ENCODE measurements around the gene POLR3B.
"Not testable (repeated sequence)": the region's sequence is repeated elsewhere in the genome, so short reads cannot be mapped to it uniquely, and the experiment has no call there.

The POLR3B gene

GRCh38 chr12:106357549-106358395 is at the start of gene POLR3B:
POLR3B (plus strand) TSS chr12:106357748; CDS start chr12:106357880, 132 bp downstream.
- DNase-seq: peak; percentile 87

- DNase-seq: no peak
Observed at GRCh38 chr12:106308121-106308520, 49.4 kb upstream of the POLR3B start.

- no peak for DNase-seq
Observed at GRCh38 chr12:106308611-106309010, 48.9 kb upstream of the POLR3B start.

DNA sequence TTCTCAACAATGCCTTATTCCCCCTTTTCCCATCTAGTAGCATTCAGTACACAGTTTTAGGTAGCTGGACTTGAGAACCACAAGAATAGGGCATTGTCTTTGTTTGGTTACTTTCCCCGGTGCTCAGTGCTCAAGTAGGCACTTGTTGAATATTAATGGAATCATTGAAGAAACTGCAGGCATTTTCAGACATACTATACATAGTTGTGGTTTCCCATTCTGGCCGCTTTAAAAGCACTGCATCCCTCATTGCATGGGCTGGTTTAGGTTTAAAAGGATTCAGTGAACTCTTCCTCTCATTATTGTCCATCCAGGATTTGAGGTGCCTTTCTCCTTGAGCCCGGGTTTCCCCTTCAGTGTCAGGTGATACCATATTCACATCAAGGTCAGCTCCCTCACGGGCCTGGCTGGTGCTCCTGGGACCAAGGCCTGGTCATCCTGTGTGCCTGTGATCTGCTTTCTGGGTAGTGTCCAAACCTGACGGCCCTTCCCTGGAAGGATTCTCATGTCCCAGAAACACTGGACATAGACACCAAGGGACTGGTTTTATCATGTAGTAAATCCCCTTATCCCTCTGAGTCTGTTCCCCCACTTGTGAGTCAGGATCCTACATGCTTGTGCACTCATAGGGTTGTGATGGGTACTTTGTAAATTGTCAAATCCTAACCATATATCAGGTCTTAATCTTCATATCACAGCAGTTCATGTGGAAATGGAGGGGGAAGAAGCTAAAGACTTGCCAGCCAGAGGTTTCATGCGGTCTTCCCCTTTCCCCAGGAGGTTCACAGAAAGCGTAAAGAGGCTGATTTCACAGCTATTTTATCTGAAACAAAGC is 47.7 kb upstream of the POLR3B start:
- no peak for DNase-seq

DNA sequence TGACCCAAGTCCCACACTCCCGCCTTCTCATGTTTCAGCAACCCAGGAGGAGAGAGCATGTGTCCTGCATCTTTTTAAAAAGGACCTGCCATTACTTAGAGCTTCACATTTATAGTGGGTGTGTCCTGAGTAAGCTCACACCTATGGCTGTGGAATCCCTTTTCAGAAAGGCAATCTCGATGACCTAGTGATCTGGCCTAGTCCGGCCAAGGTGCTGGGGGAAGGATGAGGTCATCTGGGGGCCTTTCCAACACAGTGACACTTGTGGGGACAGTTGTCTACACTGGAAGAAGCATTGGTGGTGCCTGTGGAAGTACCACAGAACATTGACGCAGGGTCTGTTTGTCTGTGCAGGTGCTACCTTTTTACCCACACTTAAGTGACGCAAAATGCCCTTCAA is 46.9 kb upstream of the POLR3B start:
- DNase-seq: no peak

GRCh38 chr12:106311139-106311538 is 46.4 kb upstream of the POLR3B start:
- DNase-seq: no peak

- not testable (repeated sequence) for DNase-seq
Observed at GRCh38 chr12:106313413-106313812, 44.1 kb upstream of the POLR3B start.

- DNase-seq: no peak
Observed at GRCh38 chr12:106315523-106315922, 42.0 kb upstream of the POLR3B start.

GRCh38 chr12:106317406-106318082 is 40.0 kb upstream of the POLR3B start:
- no peak for DNase-seq

DNA sequence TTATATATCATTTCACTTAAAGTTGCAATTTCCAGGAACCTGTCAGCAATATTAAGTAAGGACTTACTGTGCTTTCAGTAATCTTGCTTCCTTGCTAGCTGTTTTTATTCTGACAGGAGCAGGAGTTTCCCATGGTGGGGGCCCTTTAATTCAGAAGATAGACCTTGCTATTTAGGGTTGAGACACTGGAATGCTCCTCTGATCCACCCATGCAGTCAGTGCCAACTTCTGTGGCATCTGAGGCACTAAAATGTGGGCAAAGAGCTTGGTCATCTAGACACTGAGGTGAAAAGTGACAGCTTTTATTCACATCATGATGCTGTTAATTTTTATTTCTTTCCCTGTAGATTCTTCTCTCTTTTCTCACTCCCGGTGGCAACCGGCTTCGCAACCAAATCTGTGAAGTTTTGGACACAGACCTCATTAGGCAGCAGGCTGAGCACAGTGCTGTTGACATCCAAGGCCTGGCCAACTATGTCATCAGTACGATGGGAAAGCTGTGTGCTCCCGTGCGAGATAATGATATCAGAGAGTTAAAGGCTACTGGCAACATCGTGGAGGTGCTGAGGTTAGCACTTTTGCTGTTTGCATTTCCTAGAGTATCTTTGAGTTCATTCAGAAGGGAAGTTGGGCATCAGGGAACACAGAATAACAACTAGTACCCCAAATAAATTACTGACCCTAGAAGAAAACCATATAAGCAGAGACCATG is 36.3 kb upstream of the POLR3B start:
- no peak for DNase-seq

GRCh38 chr12:106323537-106323936 is 34.0 kb upstream of the POLR3B start:
- DNase-seq: no peak

GRCh38 chr12:106327309-106327869 is 30.2 kb upstream of the POLR3B start:
- no peak for DNase-seq

GRCh38 chr12:106328735-106329134 is 28.8 kb upstream of the POLR3B start:
- no peak for DNase-seq

- DNase-seq: no peak
Observed at GRCh38 chr12:106329231-106329982, 28.1 kb upstream of the POLR3B start.

GRCh38 chr12:106331599-106331998 is 25.9 kb upstream of the POLR3B start:
- peak; percentile 65 for DNase-seq

DNA sequence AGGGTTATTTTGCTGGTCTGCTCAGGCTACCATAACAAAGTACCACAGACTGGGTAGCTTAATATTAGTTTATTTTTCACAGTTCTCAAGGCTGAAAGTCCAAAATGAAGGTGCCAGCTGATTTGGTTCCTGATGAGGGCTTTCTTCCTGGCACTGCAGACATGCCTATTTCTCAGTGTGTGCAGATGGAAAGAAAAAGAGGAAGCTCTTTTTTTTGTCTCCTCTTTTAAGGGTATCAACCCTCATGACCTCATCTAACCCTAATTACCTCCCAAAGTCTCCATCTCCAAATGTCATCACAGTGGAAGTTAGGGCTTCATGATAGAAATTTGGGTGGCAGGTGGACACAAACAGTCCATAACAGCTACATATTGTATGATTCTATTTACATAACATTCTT is 25.0 kb upstream of the POLR3B start:
- DNase-seq: no peak

DNA sequence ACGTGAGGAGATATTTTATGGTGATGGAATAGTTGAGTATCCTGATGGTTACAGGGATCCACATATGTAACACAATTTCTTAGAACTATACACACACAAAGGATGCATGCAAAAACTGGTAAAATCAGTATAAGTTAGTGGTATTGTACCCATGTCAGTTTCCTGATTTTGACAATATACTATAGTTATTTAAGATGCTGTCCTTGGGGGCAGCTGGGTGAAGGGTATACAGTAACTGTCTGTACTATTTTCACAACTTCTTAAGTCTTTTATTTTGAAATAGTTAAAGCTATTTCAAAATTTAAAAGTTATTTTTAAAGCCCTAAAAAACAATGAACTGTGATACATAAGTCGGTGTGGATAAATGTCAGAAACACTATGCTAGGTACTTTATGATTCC is 24.5 kb upstream of the POLR3B start:
- DNase-seq: no peak

- DNase-seq: no peak
Observed at GRCh38 chr12:106333756-106334155, 23.8 kb upstream of the POLR3B start.

DNA sequence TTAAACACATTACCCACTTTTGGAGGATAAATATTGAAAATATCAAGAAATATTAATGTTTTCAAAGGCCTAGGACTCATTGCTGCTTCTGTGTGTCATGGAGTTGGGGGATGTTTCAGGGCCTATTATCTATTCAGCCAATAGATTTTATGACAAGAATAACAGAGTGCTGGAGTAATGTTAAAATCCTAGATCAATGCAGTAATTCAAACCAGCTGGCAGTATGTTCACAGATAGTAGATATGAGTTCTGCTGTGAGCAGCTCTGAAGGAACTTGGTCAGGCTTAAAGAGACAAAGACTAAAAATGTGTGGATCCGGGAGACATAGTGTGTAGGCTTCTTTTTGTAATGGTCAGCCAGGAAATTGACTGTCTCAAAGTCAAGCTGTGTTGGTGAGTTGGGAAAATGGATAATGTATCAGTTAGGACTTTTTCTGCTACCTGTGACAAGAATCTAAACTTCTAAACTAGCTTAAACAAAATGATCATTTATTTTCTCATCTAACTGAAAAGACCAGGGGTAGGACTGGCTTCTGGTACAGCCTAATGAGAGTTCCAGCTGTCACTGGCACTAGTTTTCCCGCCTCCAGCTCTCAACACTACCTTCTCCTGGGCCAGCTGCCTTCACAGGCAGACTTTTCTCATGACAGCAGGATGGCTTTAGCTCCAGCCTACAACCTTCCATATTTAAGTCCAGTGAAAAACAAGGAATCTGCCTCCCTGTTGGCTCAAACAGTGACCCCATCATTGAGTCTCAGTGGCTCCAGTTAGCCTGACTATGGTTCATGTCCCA is 16.3 kb upstream of the POLR3B start:
- no peak for DNase-seq

DNA sequence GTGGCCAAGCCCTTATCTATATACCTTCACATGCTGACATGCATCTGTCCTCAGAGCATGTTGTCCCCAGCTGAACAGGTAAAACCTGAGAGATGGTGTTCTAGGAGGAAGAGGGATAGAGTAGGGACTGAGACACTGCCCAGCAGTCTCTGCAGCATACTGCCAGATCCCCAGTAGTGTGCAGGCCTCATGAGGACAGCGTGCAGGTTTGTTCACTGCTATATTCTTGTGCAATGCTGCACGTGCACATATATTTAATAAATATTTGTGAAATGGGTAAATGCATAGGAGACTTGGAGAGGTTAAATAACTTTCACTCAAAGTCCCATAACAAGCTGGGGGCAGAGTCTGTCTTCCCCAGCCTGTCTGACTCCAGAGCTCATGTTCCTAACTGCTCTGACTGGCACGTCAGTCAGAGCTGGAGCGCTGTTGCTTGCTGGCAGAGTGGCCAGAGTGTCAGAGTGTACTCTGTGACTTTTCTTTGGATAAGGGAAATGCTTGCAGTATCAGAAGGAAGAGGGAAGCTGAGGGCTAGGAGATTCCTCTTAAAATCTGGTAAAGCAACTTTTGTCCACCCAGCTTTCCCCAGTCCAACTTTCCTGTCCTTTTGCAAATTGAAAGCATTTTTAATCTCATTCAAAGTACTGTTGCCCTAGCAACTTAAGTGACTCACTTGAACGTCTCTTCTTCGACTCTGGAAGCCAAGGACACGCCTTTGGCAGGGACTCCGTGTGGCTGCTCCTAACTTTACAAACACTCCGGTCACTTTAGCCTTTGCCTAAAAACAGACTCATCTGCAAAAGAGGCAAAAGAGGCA is 14.9 kb upstream of the POLR3B start:
- DNase-seq: no peak

Data from NCI-H526 treated with DMSO at 0.1 percent for 48 hours (cell line).